ENCODE results near the gene C3AR1.

GRCh38 chr12:8093291-8093690 is 27.1 kb upstream of the C3AR1 start:
- no peak for TF ChIP-seq CTCF (IDR thresholded peaks at IDR 0.05)
- no peak for TF ChIP-seq POLR2AphosphoS5 (IDR thresholded peaks at IDR 0.05)
- no peak for TF ChIP-seq POLR2A (IDR thresholded peaks at IDR 0.05; ENCODE audit: low read depth)
